Liver (tissue), 3 donors: ENCODE results near the gene MRPS12.

ENCODE experiments used
- EGR1 ChIP-seq, 2 donors: IDR thresholded peaks; 2 replicates each; pipeline ENCODE4 v1.6.1; 2016 to 2018; ENCODE audit warnings: antibody characterized with exemption in 2 of 2, low read depth in 2 of 2
- FOXA2 ChIP-seq: IDR thresholded peaks from 2 replicates; pipeline ENCODE4 v1.6.1; 2016; ENCODE audit warnings: antibody characterized with exemption
- HNF4A ChIP-seq, 2 donors: conservative IDR thresholded peaks; 2 replicates each; pipeline ENCODE4 v1.6.1; 2016; ENCODE audit warnings: antibody characterized with exemption in 2 of 2, mild to moderate bottlenecking in 2 of 2
- JUND ChIP-seq, 2 donors: IDR thresholded peaks; 2 replicates each; pipeline ENCODE4 v1.6.1; 2016; ENCODE audit warnings: antibody characterized with exemption in 2 of 2
- RAD21 ChIP-seq, 2 donors: IDR thresholded peaks; 2 replicates each; pipeline ENCODE4 v1.6.1; 2016; ENCODE audit warnings: antibody characterized with exemption in 2 of 2, mild to moderate bottlenecking in 2 of 2
- RXRA ChIP-seq, 2 donors: IDR thresholded peaks; 2 replicates each; pipeline ENCODE4 v1.6.1; 2017 to 2018; ENCODE audit warnings: antibody characterized with exemption in 2 of 2, mild to moderate bottlenecking in 1 of 2
- SP1 ChIP-seq: IDR thresholded peaks from 2 replicates; pipeline ENCODE4 v1.6.1; 2018; ENCODE audit warnings: antibody characterized with exemption, mild to moderate bottlenecking
- TAF1 ChIP-seq: conservative IDR thresholded peaks from 2 replicates; pipeline ENCODE4 v1.6.1; 2016; ENCODE audit warnings: antibody characterized with exemption, mild to moderate bottlenecking
- YY1 ChIP-seq: IDR thresholded peaks from 2 replicates; pipeline ENCODE4 v1.6.1; 2016; ENCODE audit warnings: antibody characterized with exemption, mild to moderate bottlenecking
- TF ChIP-seq, protein P1 (sequence below): IDR thresholded peaks from 2 replicates; pipeline ENCODE4 v1.6.1; 2016; ENCODE audit warnings: antibody characterized with exemption
- TF ChIP-seq, protein P2 (sequence below): fragments of 150-350 bp; IDR thresholded peaks from 2 replicates; pipeline ENCODE4 v1.5.1; 2017; ENCODE audit warnings: improper control_type of control experiment, low read depth, low read length; ENCODE audit not compliant: missing input control
- TF ChIP-seq, protein P3 (sequence below): IDR thresholded peaks from 2 replicates; pipeline ENCODE4 v1.6.1; 2016; ENCODE audit warnings: antibody characterized with exemption, mild to moderate bottlenecking
- donor health status: healthy.
- donor health status: healthy.

DNA sequence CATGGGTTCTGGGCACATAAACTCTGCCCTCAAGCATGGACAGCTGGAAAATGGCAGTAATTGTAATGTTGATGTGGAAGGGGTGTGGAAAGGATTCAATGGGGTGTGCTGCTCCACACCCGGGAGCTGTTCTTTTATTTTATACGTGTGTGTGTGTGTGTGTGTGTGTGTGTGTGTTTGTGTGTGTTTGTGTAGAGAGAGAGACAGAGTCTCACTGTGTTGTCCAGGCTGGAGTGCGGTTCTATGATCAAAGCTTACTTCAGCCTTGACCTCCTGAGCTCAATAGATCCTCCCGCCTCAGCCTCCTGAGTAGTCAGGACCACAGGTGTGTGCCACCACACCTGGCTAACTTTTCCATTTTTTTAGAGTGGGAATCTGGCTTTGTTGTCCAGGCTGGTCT, 2.8 kb downstream of the MRPS12 start:
- no peak for TF ChIP-seq TAF1
- TF ChIP-seq, protein P1, sequence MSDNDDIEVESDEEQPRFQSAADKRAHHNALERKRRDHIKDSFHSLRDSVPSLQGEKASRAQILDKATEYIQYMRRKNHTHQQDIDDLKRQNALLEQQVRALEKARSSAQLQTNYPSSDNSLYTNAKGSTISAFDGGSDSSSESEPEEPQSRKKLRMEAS, result no peak
- no peak for TF ChIP-seq RXRA (IDR thresholded peaks at IDR 0.05)
- TF ChIP-seq, protein P2, sequence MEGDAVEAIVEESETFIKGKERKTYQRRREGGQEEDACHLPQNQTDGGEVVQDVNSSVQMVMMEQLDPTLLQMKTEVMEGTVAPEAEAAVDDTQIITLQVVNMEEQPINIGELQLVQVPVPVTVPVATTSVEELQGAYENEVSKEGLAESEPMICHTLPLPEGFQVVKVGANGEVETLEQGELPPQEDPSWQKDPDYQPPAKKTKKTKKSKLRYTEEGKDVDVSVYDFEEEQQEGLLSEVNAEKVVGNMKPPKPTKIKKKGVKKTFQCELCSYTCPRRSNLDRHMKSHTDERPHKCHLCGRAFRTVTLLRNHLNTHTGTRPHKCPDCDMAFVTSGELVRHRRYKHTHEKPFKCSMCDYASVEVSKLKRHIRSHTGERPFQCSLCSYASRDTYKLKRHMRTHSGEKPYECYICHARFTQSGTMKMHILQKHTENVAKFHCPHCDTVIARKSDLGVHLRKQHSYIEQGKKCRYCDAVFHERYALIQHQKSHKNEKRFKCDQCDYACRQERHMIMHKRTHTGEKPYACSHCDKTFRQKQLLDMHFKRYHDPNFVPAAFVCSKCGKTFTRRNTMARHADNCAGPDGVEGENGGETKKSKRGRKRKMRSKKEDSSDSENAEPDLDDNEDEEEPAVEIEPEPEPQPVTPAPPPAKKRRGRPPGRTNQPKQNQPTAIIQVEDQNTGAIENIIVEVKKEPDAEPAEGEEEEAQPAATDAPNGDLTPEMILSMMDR, result no peak
- TF ChIP-seq, protein P3, sequence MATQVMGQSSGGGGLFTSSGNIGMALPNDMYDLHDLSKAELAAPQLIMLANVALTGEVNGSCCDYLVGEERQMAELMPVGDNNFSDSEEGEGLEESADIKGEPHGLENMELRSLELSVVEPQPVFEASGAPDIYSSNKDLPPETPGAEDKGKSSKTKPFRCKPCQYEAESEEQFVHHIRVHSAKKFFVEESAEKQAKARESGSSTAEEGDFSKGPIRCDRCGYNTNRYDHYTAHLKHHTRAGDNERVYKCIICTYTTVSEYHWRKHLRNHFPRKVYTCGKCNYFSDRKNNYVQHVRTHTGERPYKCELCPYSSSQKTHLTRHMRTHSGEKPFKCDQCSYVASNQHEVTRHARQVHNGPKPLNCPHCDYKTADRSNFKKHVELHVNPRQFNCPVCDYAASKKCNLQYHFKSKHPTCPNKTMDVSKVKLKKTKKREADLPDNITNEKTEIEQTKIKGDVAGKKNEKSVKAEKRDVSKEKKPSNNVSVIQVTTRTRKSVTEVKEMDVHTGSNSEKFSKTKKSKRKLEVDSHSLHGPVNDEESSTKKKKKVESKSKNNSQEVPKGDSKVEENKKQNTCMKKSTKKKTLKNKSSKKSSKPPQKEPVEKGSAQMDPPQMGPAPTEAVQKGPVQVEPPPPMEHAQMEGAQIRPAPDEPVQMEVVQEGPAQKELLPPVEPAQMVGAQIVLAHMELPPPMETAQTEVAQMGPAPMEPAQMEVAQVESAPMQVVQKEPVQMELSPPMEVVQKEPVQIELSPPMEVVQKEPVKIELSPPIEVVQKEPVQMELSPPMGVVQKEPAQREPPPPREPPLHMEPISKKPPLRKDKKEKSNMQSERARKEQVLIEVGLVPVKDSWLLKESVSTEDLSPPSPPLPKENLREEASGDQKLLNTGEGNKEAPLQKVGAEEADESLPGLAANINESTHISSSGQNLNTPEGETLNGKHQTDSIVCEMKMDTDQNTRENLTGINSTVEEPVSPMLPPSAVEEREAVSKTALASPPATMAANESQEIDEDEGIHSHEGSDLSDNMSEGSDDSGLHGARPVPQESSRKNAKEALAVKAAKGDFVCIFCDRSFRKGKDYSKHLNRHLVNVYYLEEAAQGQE, result no peak
- TF ChIP-seq EGR1 (IDR thresholded peaks at IDR 0.05; ENCODE audit: low read depth in 2 of 2), result no peak
- no peak for TF ChIP-seq RAD21 (IDR thresholded peaks at IDR 0.05)
- no peak for TF ChIP-seq YY1
- TF ChIP-seq HNF4A (conservative IDR thresholded peaks at IDR 0.05), result no peak
- no peak for TF ChIP-seq JUND (IDR thresholded peaks at IDR 0.05)
- TF ChIP-seq FOXA2, result no peak
- TF ChIP-seq SP1, result no peak
